HG03520 (cell line): ENCODE measurements around the gene GAL3ST2.
"Not testable (repeated sequence)": the region's sequence is repeated elsewhere in the genome, so short reads cannot be mapped to it uniquely, and the experiment has no call there.

ENCODE experiments used
- ATAC-seq: cut with Tn5 transposase; IDR thresholded peaks from one replicate; pipeline ENCODE4 v1.9.1; 2021; ENCODE audit warnings: mild to moderate bottlenecking, moderate library complexity; ENCODE audit not compliant: unreplicated experiment

The GAL3ST2 gene

GRCh38 chr2:241817821-241818215 lies 41.2 kb downstream of the GAL3ST2 start:
- ATAC-seq: not testable (repeated sequence)

DNA sequence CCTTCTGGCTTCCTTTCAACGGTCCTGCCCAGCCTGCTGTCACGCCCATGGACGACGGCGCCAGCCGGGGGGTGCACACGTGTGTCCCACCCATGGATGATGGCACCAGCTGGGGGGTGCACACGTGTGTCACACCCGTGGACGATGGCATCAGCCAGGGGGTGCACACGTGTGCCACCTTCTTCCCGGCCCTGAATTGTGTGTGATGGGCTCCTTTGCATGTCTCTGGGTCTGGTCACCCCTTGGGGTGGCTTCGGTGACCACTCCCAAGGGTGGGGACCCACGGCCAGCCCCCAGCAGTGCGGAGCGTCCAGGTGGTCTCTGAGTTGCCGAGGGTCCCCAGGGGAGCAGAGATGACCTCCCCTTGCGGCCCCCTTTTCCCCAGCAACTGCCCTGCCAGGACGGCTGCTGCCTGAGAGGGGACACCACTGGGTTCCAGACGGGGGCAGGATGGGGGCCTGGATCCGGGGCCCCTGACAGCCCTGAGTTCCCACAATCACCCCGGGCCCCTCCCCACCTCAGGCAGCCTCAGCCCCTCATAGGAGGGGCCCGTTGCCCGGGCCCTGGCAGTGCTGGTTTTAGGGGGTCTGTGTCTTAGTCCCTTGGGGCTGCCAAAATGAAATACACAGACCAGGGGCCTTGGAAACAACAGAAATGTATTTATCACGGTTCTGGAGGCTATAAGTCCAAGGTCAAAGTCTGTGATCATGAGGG lies 41.8 kb downstream of the GAL3ST2 start:
- ATAC-seq: no peak

GRCh38 chr2:241818943-241819270 lies 42.3 kb downstream of the GAL3ST2 start:
- no peak for ATAC-seq

- ATAC-seq: not testable (repeated sequence)
Measured at GRCh38 chr2:241819947-241820624, 43.5 kb downstream of the GAL3ST2 start.

DNA sequence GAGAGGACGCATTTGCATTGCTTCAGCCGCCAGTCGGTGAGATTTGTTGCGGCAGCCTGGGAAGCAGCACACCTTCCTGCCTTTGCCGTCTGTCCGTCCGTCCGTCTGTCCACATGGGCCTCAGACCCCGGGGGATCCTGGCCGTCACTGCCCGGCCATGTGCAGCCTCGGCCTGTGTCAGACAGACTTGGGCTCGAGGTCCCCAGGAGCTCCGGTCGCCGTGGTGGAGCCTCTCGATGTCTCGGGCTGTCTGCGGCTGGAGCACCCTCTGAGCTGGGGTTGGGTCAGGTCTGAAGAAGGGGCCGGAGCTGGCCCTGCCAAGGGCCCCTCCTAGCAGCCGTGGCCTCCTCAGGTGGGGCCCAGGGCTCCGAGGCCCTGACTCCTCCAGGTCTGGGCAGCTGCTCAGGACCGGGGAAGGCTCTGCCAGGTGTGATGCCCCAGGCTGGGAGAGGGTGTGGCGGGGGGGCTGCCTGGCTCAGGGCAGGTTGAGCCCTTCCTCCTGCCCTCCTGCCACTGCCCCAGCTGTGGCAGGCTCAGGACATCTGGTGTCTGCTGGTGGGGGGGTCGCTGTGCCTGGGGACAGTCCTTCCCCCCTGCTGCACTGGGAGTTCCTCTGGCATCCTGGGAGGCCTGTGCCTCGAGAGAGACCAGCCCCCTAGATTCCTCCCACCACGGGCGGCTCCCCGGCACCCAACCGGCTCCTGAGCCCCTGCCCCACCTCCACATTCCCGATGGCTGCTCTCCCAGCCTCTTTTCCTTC lies 44.2 kb downstream of the GAL3ST2 start:
- no peak for ATAC-seq

- ATAC-seq: no peak
Measured at GRCh38 chr2:241821460-241822263, 45.0 kb downstream of the GAL3ST2 start.

GRCh38 chr2:241822264-241822623 lies 45.6 kb downstream of the GAL3ST2 start:
- no peak for ATAC-seq

GRCh38 chr2:241823531-241824437 lies 47.2 kb downstream of the GAL3ST2 start:
- ATAC-seq: not testable (repeated sequence)

- no peak for ATAC-seq
Measured at GRCh38 chr2:241827394-241827793, 50.8 kb downstream of the GAL3ST2 start.

DNA sequence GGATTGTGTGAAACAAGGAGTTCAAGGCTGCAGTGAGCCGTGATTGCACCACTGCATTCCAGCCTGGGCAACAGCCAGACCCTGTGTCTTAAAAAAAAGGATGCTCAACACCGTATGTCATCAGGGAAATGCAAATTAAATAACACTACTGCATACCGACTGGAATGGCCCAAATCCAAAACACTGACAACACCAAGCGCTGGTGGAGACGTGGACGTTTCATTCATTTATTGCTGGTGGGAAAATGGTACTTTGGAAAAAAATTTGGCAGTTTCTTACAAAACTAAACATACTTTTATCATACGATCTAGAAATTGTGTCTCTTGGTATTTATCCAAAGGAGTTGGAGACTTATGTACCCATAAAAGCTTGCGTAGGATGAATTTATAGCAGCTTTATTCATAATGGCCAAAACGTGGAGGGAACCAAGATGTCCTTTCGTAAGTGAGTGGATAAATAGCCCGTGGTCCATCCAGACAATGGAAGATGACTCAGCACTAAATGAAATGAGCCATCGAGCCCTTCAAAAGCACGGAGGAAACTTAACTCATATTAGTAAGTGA lies 56.6 kb downstream of the GAL3ST2 start:
- ATAC-seq: no peak

- ATAC-seq: not testable (repeated sequence)
Measured at GRCh38 chr2:241833756-241834526, 57.3 kb downstream of the GAL3ST2 start.

- no peak for ATAC-seq
Measured at GRCh38 chr2:241834527-241835210, 58.0 kb downstream of the GAL3ST2 start.

DNA sequence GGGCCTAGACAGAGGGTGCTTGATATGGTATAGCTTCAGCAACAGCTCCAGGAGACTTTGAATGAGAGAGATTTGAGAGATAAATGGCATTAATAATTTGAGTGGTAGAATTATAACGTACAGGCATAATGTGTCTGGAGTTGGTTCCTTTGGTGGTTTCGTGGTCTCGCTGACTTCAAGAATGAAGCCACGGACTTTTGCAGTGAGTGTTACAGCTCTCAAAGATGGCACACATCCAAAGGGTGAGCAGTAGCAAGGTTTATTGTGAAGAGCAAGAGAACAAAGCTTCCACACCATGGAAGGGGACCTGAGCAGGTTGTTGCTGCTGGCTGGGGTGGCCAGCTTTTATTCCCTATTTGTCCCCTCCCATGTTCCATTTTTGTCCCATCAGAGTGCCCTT lies 59.0 kb downstream of the GAL3ST2 start:
- ATAC-seq: no peak

DNA sequence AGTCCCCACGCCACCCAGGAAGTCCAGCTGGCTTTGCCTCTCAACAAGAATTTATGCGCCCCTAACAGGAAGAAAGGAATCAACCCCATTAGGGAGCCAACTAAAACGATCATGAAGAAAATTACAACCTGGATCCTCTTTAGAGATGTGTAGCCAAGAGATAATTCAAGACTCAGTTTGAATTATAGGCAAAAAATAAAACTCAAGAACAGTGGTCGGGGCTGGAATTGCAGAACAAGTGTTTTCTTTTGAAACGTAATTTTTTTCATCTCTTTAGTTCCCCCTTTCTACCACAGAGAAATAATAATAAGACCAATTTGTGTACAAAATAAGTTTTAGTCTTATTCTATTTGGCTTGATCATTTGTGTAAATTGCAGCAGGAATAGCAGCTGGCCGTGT lies 59.7 kb downstream of the GAL3ST2 start:
- no peak for ATAC-seq

DNA sequence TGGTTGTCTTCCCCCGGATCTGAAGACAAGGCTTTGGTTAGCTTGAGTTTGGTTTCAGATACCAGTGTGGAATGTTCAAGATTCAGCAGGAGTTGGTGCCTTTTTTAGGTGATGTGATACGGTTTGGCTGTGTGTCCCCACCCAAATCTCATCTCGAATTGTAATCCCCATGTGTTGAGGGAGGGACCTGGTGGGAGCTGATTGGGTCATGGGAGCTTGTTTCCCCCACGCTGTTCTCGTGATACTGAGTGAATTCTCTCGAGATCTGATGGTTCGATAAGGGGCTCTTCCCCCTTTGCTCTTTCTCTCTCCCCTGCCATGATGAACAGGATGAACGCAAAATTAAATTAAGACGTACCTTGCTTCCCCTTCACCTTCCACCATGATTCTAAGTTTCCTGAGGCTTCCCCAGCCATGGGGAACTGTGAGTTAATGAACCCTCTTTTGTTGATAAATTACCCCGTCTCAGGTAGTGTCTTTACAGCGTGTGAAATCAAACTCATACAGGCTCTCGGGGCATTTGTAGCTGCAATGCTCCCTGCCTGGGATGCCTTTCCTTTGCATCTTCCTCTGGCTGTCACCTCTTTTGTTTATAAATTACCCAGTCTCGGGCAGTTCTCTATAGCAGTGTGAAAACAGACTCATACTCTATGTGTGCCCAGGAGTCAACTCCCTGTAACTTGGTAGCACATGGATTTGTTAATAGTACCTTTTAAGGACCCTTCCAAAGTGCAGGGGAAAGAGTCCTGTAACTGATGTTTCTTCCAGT lies 60.8 kb downstream of the GAL3ST2 start:
- no peak for ATAC-seq

GRCh38 chr2:241841181-241842066 lies 64.8 kb downstream of the GAL3ST2 start:
- no peak for ATAC-seq

DNA sequence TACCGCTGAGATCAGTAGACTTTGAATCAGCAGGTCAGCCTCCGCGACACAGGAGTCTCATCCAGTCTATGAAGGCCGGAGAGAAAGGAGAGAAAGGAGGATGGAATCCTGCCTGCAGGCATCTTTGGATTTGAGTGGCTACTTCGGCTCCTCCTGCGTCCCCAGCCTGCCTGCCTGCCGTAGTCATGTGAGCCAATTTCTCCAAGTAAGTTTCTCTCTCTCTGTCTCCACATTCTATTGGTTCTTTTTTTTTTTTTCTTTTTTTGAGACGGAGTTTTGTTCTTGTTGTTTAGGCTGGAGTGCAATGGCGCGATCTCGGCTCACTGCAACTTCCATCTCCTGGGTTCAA lies 65.4 kb downstream of the GAL3ST2 start:
- no peak for ATAC-seq
